ENCODE measurements around the gene ZNF761. TPM values are rescaled to one million over a fixed set of nuclear protein-coding genes. Genes with fewer than 3 reads are reported as not detected.

Gene ZNF761
- polyA plus RNA-seq, 4 donors, result 5.1 to 19.8 (median 6.2) TPM

DNA sequence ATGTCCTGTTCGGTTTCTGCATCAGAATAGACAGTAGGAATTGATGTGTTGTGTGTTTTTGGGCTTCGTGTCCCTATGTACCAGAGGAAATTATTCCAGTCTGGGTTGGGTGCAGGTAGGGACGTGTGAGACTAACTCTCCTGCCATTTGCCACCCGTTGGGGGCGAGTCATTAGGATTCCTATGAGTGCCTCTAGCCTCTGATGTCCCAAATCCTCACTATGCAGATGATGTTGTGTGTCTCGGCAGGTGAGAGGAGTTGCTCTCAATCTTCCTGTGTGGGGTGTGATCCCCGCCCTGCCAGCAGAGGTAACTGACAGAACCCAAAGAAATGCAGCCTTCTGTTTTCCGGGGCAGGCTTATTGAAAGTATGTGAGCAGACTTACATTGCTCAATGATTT is 74.9 kb downstream of the ZNF761 start:
- WGBS, 3 donors, result 74 to 82% (median 78%) methylated on average over 8 of the region's 8 CpGs

More for the DNA sequence above, 74.9 kb downstream of the ZNF761 start:
- FAIRE-seq (no peak), DNase-seq (no peak)
- no peaks in the 10 kb centered on the region for H3K36me3 ChIP-seq (ENCODE audit: control insufficient read depth in 3 of 3, insufficient read depth in 2 of 3, low read depth in 1 of 3, low read length in 3 of 3)
- H3K4me1 ChIP-seq (ENCODE audit: control insufficient read depth in 3 of 3, insufficient read depth in 2 of 3, low read depth in 1 of 3, low read length in 2 of 3), result peaks cover 0 to 21% (median 0%) of the 10 kb centered on the region in 3 donors
- H3K27ac ChIP-seq (ENCODE audit: low read depth in 1 of 3, low read length in 2 of 3), result no peak overlapping the region
- H3K9me3 ChIP-seq (ENCODE audit: control insufficient read depth in 2 of 2, insufficient read depth in 1 of 2, low read depth in 1 of 2, low read length in 1 of 2), result no peaks in the 10 kb centered on the region
- no peak overlapping the region for H3K4me3 ChIP-seq (ENCODE audit: low read depth in 1 of 3, low read length in 3 of 3)
- no peaks in the 10 kb centered on the region for H3K27me3 ChIP-seq (ENCODE audit: control insufficient read depth in 3 of 3, insufficient read depth in 3 of 3, low read length in 3 of 3)

Other genes starting within 250 kb of the ZNF761 start
- gene ZNF665, start 238.6 kb upstream of the ZNF761 start, polyA plus RNA-seq, result 1 to 10 TPM in 3 of 4 donors, not detected in 1; 1.1 to 8.4 (median 2.7) TPM
- gene ZNF677, start 177.1 kb upstream of the ZNF761 start, polyA plus RNA-seq, result 10 to 100 TPM in 1 of 4 donors, 1 to 10 TPM in 2, under 1 TPM in 1; 0.27 to 30.5 (median 3.6) TPM
- not detected for gene VN1R2, start 173.7 kb upstream of the ZNF761 start, polyA plus RNA-seq
- not detected for gene VN1R4, start 164.3 kb upstream of the ZNF761 start, polyA plus RNA-seq
- 1 to 10 TPM; 2.2 to 8.1 (median 2.5) TPM for gene ZNF845, start 98.2 kb upstream of the ZNF761 start, polyA plus RNA-seq
- 10 to 100 TPM in 1 of 4 donors, 1 to 10 TPM in 3; 2.4 to 19.3 (median 4.3) TPM for gene ZNF525, start 66.3 kb upstream of the ZNF761 start, polyA plus RNA-seq
- gene ZNF765, start 36.8 kb upstream of the ZNF761 start, polyA plus RNA-seq, result 10 to 100 TPM in 1 of 4 donors, 1 to 10 TPM in 3; 3.2 to 13.4 (median 3.5) TPM
- gene ZNF813, start 35.7 kb downstream of the ZNF761 start, polyA plus RNA-seq, result 1 to 10 TPM in 2 of 4 donors, under 1 TPM in 2; 0.45 to 7.6 (median 1.1) TPM
- gene ZNF331, start 106.2 kb downstream of the ZNF761 start, polyA plus RNA-seq, result 10 to 100 TPM in 1 of 4 donors, 1 to 10 TPM in 3; 2.2 to 18.5 (median 4.7) TPM
- not detected for gene DPRX, start 200.0 kb downstream of the ZNF761 start, polyA plus RNA-seq